GM23248 (cell line): ENCODE data around the gene MADCAM1. TPM values are rescaled to one million over a fixed set of nuclear protein-coding genes. Genes with fewer than 3 reads are reported as not detected.

ENCODE experiments used
- DNase-seq: peaks from one replicate; pipeline ENCODE4 v3.0.0-alpha.2; 2015
- H2AFZ ChIP-seq: fragments of 200-600 bp; sonication (generic); 2 replicates; pipeline ENCODE4 v1.6.1; 2016; ENCODE audit warnings: antibody characterized with exemption
- H3F3A ChIP-seq: fragments of 200-600 bp; sonication (generic); 2 replicates; pipeline ENCODE4 v1.6.1; 2016; ENCODE audit warnings: mild to moderate bottlenecking, antibody characterized with exemption, mixed run types; ENCODE audit not compliant: insufficient read depth
- H3K27ac ChIP-seq: fragments of 200-600 bp; sonication (generic); 2 replicates; pipeline ENCODE4 v1.5.1; 2016; ENCODE audit warnings: mild to moderate bottlenecking
- H3K27me3 ChIP-seq: fragments of 200-600 bp; sonication (generic); replicated peaks from 2 replicates; pipeline ENCODE4 v1.6.1; 2016; ENCODE audit warnings: mild to moderate bottlenecking; ENCODE audit not compliant: insufficient read depth
- H3K36me3 ChIP-seq: fragments of 200-600 bp; sonication (generic); 2 replicates; pipeline ENCODE4 v1.6.1; 2016; ENCODE audit warnings: low read depth, mild to moderate bottlenecking
- H3K4me1 ChIP-seq: fragments of 200-600 bp; sonication (generic); 2 replicates; pipeline ENCODE4 v1.6.1; 2016; ENCODE audit warnings: mild to moderate bottlenecking; ENCODE audit not compliant: insufficient read depth
- H3K4me2 ChIP-seq: fragments of 200-600 bp; sonication (generic); one replicate; pipeline ENCODE4 v1.6.1; 2016; ENCODE audit warnings: mild to moderate bottlenecking; ENCODE audit not compliant: unreplicated experiment
- H3K4me3 ChIP-seq: fragments of 200-600 bp; sonication (generic); 2 replicates; pipeline ENCODE4 v1.5.1; 2016; ENCODE audit warnings: mild to moderate bottlenecking
- H3K79me2 ChIP-seq: fragments of 200-600 bp; sonication (generic); 2 replicates; pipeline ENCODE4 v1.6.1; 2016; ENCODE audit warnings: mild to moderate bottlenecking; ENCODE audit not compliant: insufficient read depth
- H3K9ac ChIP-seq: fragments of 200-600 bp; sonication (generic); 2 replicates; pipeline ENCODE4 v1.6.1; 2016; ENCODE audit warnings: mild to moderate bottlenecking
- H3K9me2 ChIP-seq: fragments of 200-600 bp; sonication (generic); 2 replicates; pipeline ENCODE4 v1.6.1; 2016; ENCODE audit warnings: mixed run types, mild to moderate bottlenecking, moderate library complexity; ENCODE audit not compliant: insufficient read depth
- H3K9me3 ChIP-seq: fragments of 200-600 bp; sonication (generic); one replicate; pipeline ENCODE4 v1.6.1; 2017; ENCODE audit warnings: low read depth
- H4K20me1 ChIP-seq: fragments of 200-600 bp; sonication (generic); 2 replicates; pipeline ENCODE4 v1.6.0; 2016; ENCODE audit not compliant: insufficient read depth
- EZH2 ChIP-seq: fragments of 200-600 bp; sonication (generic); IDR thresholded peaks from 2 replicates; pipeline ENCODE4 v1.6.1; 2018; ENCODE audit warnings: antibody characterized with exemption, mild to moderate bottlenecking; ENCODE audit not compliant: insufficient read depth, poor library complexity, severe bottlenecking
- EZH2phosphoT487 ChIP-seq: fragments of 200-600 bp; sonication (generic); IDR thresholded peaks from 2 replicates; pipeline ENCODE4 v1.6.1; 2018; ENCODE audit warnings: antibody characterized with exemption, moderate library complexity, mild to moderate bottlenecking, low read depth; ENCODE audit not compliant: insufficient read depth
- WGBS, 2 experiments: methylation state at CpG; one replicate each; pipeline ENCODE4 v1.1.6; 2015 to 2017; ENCODE audit warnings: low lambda C conversion rate in 2 of 2, low coverage in 1 of 2; ENCODE audit errors: missing lambda C conversion rate in 2 of 2; 5-methylcytosine and 5-hydroxymethylcytosine counted together
- in situ Hi-C: fragments of 300-500 bp; cut with MboI; formaldehyde crosslinking; loops from 2 replicates; pipeline ENCODE4 v1.15.0; 2020
- polyA plus RNA-seq: library from polyadenylated mRNA; unstranded; fragments of >200 nt; fragmentation: Nextera tagmentation; extraction: Ambion mirVana; gene quantifications from 2 replicates; pipeline ENCODE4 v1.2.1, GENCODE V29; 2016
- total RNA-seq: library from RNA; depleted of rRNA; stranded (reverse); fragments of >200 nt; shearing (Covaris generic); gene quantifications from 2 replicates; pipeline ENCODE4 v1.2.3, GENCODE V29; 2014

The MADCAM1 gene
- total and polyA plus RNA-seq, 2 experiments from 2014 or later = 0.38 to 0.54 TPM

- 3 to 5% methylated on average over 20 to 23 of the region's 23 CpGs for WGBS, 2 experiments
- H2AFZ ChIP-seq = no peak overlapping the region
- in situ Hi-C loops = no loop called here
- no peaks in the 10 kb centered on the region; the same call in 1 of the 2 replicates for H3K9me2 ChIP-seq
- no peaks in the 10 kb centered on the region for H3K4me1 ChIP-seq
- H3K36me3 ChIP-seq = no peaks in the 10 kb centered on the region
- no peaks in the 10 kb centered on the region for H3K79me2 ChIP-seq
- H3K27ac ChIP-seq = no peak overlapping the region
- no peak overlapping the region for H3K4me3 ChIP-seq
- TF ChIP-seq EZH2 (no peak), EZH2phosphoT487 (no peak)
- H3K4me2 ChIP-seq = no peak overlapping the region
- H3K9me3 ChIP-seq = no peaks in the 10 kb centered on the region
- peak; percentile 73 for DNase-seq
- no peaks in the 10 kb centered on the region for H4K20me1 ChIP-seq
- H3K9ac ChIP-seq = no peak overlapping the region
- H3F3A ChIP-seq = peaks cover 18% of the 10 kb centered on the region
- no peaks in the 10 kb centered on the region for H3K27me3 ChIP-seq
Measured at GRCh38 chr19:485583-486236, 10.6 kb upstream of the MADCAM1 start.

DNA sequence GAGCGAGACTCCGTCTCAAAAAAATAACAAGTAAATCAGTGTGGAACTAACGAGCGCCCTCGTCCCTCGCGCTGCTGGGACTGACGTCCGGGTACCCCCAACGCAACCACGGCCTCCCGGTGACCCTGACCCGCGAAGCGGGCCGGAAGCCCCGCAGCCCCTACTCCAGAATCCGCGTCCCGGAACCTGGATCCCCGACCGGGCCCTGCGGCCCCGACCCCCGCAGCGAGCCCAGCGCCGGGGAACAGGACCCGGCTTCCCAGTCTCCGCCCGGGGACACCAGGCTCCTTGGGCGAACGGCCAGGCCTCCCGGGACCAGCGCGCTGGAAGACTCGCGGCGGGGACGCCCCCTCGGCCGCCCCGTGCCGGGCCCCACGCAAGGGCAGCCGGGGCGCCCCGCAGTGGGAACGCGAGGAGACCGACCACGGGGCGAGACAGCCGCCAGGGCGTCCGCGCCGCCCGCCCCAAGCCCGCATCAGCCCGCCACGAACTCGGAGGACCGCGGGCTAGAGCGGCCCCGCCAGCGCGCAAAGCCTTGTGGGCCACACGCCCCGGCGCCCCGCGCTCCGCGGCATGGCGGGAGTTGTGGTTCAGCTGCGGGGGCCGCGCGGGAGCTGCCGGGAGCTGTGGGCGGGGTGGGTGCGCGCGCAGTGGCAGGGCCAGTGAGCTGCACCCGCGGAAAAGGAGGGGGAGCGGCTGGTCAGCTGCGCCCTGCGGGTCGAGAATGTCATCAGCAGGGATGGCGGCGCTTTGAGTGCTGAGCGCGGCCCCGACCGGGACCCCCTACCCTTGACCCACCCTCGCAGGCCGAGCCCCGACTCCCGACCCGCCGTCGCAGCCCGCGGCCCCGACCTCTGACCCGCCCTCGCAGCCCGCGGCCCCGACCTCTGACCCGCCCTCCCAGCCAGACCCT is 7.5 kb upstream of the MADCAM1 start:
- in situ Hi-C loops = no loop called here

DNA sequence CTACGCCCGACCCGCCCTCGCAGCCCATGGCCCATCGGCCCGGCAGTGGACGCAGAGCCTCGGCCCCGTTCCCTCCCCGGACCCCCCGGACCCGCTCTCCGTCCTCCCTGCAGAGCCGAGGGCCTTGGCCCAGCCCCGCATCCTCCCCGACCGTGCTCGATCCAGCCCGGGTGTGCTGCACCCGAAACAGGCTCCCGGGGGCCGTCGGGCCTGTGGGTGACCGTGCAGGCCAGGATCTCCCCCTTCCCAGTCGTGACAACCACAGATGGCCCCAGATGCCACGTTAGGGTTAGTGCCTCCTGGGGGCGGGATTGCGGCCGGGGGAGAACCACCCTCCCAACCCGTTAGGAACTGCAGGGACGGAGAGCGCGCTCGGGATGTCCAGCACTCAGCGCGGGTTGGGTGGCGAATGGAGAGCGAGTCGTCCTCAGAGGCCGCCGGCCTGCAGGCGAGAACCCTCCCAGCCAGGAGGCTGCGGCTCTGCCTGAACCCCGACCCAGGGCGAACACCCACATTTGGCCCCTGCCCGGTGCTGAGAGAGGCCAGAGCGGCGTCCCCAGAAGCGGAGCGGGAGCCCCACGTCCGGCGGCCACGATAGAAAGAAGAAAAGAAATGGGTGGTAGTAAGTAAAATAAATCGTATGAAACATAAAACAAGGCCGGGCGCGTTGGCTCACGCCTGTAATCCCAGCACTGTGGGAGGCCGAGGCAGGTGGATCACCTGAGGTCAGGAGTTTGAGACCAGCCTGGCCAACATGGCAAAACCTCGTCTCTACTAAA is 6.7 kb upstream of the MADCAM1 start:
- peak; percentile 76 for DNase-seq
- Histone ChIP-seq H4K20me1 (no peaks in the 10 kb centered on the region), H3K4me1 (no peaks in the 10 kb centered on the region), H3K9me3 (no peaks in the 10 kb centered on the region), H3K9ac (peak overlapping the region; percentile 97), H3K4me2 (peak overlapping the region; percentile 79), H3K36me3 (no peaks in the 10 kb centered on the region), H2AFZ (peak overlapping the region; percentile 75), H3F3A (0 out of 2 replicates have a peak, but pooled peaks cover 7% of the 10 kb centered on the region), H3K9me2 (no peaks in the 10 kb centered on the region), H3K27me3 (no peaks in the 10 kb centered on the region), H3K4me3 (peak overlapping the region; percentile 87), H3K79me2 (no peaks in the 10 kb centered on the region), H3K27ac (peak overlapping the region; percentile 61)
- in situ Hi-C loops = no loop called here
- TF ChIP-seq EZH2 (no peak), EZH2phosphoT487 (no peak)
- WGBS, 2 experiments = 9 to 13% methylated on average over 47 to 59 of the region's 61 CpGs

More for the DNA sequence above, 7.5 kb upstream of the MADCAM1 start:
- 2% methylated on average over 42 to 79 of the region's 114 CpGs for WGBS, 2 experiments
- H3K27ac ChIP-seq = peak overlapping the region; percentile 87
- no peak for TF ChIP-seq EZH2phosphoT487
- no peaks in the 10 kb centered on the region for H3K4me1 ChIP-seq
- no peaks in the 10 kb centered on the region for H3K79me2 ChIP-seq
- H3K36me3 ChIP-seq = no peaks in the 10 kb centered on the region
- no peaks in the 10 kb centered on the region for H3K9me2 ChIP-seq
- 0 out of 2 replicates have a peak, but pooled peaks cover 7% of the 10 kb centered on the region for H3F3A ChIP-seq
- no peaks in the 10 kb centered on the region for H3K27me3 ChIP-seq
- DNase-seq = peak; percentile 97
- peak overlapping the region; percentile 94 for H2AFZ ChIP-seq
- H4K20me1 ChIP-seq = no peaks in the 10 kb centered on the region
- peak overlapping the region; percentile 87 for H3K4me3 ChIP-seq
- no peaks in the 10 kb centered on the region for H3K9me3 ChIP-seq
- H3K4me2 ChIP-seq = peak overlapping the region; percentile 93
- peak overlapping the region; percentile 97 for H3K9ac ChIP-seq

GRCh38 chr19:491146-491741 is 5.0 kb upstream of the MADCAM1 start:
- 0 out of 2 replicates have a peak, but pooled peaks cover 7% of the 10 kb centered on the region for H3F3A ChIP-seq
- no peak overlapping the region for H3K4me2 ChIP-seq
- no peaks in the 10 kb centered on the region for H3K36me3 ChIP-seq
- no peaks in the 10 kb centered on the region for H3K27me3 ChIP-seq
- no peaks in the 10 kb centered on the region for H4K20me1 ChIP-seq
- no peak overlapping the region for H3K9ac ChIP-seq
- 78 to 80% methylated on average over 22 to 25 of the region's 32 CpGs for WGBS, 2 experiments
- H3K4me1 ChIP-seq = no peaks in the 10 kb centered on the region
- peak; percentile 37 for DNase-seq
- H3K9me2 ChIP-seq = no peaks in the 10 kb centered on the region
- H3K79me2 ChIP-seq = no peaks in the 10 kb centered on the region
- in situ Hi-C loops = no loop called here
- no peak overlapping the region for H3K27ac ChIP-seq
- no peak overlapping the region for H3K4me3 ChIP-seq
- no peaks in the 10 kb centered on the region for H3K9me3 ChIP-seq
- TF ChIP-seq EZH2 (no peak), EZH2phosphoT487 (no peak)
- H2AFZ ChIP-seq = no peak overlapping the region
